GM12878 (cell line): Measurements from ENCODE around the gene HIVEP1. TPM values are rescaled to one million over a fixed set of nuclear protein-coding genes. Genes with fewer than 3 reads are reported as not detected.
A peak's percentile ranks its signal among the peaks of the same experiment; 100 is the strongest.

Experiments
- ATAC-seq: fragments of 200-7000 bp; cut with Tn5 transposase; 3 replicates; pipeline ENCODE4 v1.9.1; 2020; ENCODE audit warnings: mild to moderate bottlenecking, moderate library complexity
- BruUV-seq: library from RNA; stranded (reverse); fragments of 400-500 nt; replicated peaks from 2 replicates; lab custom pipeline; 2021; lab: Mats Ljungman, UMichigan
- CTCF ChIA-PET: fragments of 300-600 bp; sonication (Branson Sonifier 250); formaldehyde crosslinking; extraction: SDS; loops from one replicate; lab custom pipeline; 2021; ENCODE audit warnings: inconsistent platforms; lab: Yijun Ruan, JAX
- POLR2A ChIA-PET: fragments of 350-600 bp; formaldehyde crosslinking; extraction: SDS; loops from one replicate; lab custom pipeline; 2021; ENCODE audit warnings: inconsistent platforms; lab: Charles Lee
- RAD21 ChIA-PET: fragments of 300-600 bp; sonication (Branson Sonifier 250); formaldehyde crosslinking; loops from one replicate; lab custom pipeline; 2023; ENCODE audit warnings: antibody characterized with exemption; ENCODE audit not compliant: unreplicated experiment; lab: Charles Lee
- SMC1A ChIA-PET: fragments of 300-600 bp; sonication (Branson Sonifier 250); formaldehyde crosslinking; loops from one replicate; lab custom pipeline; 2023; ENCODE audit not compliant: unreplicated experiment, uncharacterized antibody; lab: Charles Lee
- DNase-seq: peaks from one replicate; pipeline ENCODE4 v3.0.0-alpha.2; 2011; ENCODE audit warnings: low read depth, low spot score
- FAIRE-seq: peaks from 3 replicates; lab custom pipeline; 2011; peaks lifted over from hg19 to GRCh38; lab: Jason Lieb, UNC
- H2AFZ ChIP-seq: 2 replicates; pipeline ENCODE4 v1.6.0; 2011; ENCODE audit warnings: low read depth, low read length, control low read depth; ENCODE audit not compliant: control insufficient read depth
- H3K27ac ChIP-seq: 2 replicates; pipeline ENCODE4 v1.5.1; 2011; ENCODE audit warnings: control low read depth; ENCODE audit not compliant: control insufficient read depth, insufficient read depth
- H3K27me3 ChIP-seq, 2 experiments: replicated peaks in 1 of 2; 2 replicates each; pipeline versions ENCODE4 v1.6.0 to v1.6.1; 2011; ENCODE audit warnings: low read length in 1 of 2; ENCODE audit not compliant: control insufficient read depth in 2 of 2, insufficient read depth in 2 of 2
- H3K36me3 ChIP-seq, 2 experiments: 2 replicates each; pipeline ENCODE4 v1.5.1; 2011; ENCODE audit warnings: low read length in 1 of 2; ENCODE audit not compliant: control insufficient read depth in 2 of 2, insufficient read depth in 2 of 2
- H3K4me1 ChIP-seq: 2 replicates; pipeline ENCODE4 v1.6.1; 2011; ENCODE audit warnings: mild to moderate bottlenecking, low read length, moderate library complexity, mixed read lengths; ENCODE audit not compliant: control insufficient read depth, insufficient read depth
- H3K4me2 ChIP-seq: 2 replicates; pipeline ENCODE4 v1.6.0; 2011; ENCODE audit warnings: control low read depth; ENCODE audit not compliant: control insufficient read depth, insufficient read depth
- H3K4me3 ChIP-seq: fragments of 200-600 bp; sonication (generic); 2 replicates; pipeline ENCODE4 v1.5.1; 2016
- H3K79me2 ChIP-seq: 2 replicates; pipeline ENCODE4 v1.6.0; 2011; ENCODE audit warnings: low read length; ENCODE audit not compliant: control insufficient read depth, insufficient read depth
- H3K9ac ChIP-seq: 2 replicates; pipeline ENCODE4 v1.8.0; 2011; ENCODE audit warnings: low read length, control low read depth, mixed read lengths; ENCODE audit not compliant: control insufficient read depth, insufficient read depth
- H3K9me3 ChIP-seq: replicated peaks from 3 replicates; pipeline ENCODE4 v1.5.1; 2011; ENCODE audit warnings: mild to moderate bottlenecking, low read length; ENCODE audit not compliant: control insufficient read depth, insufficient read depth
- H4K20me1 ChIP-seq: 2 replicates; pipeline ENCODE4 v1.6.0; 2011; ENCODE audit not compliant: control insufficient read depth, insufficient read depth
- ATF7 ChIP-seq: fragments of 450-650 bp; IDR thresholded peaks from 2 replicates; pipeline ENCODE4 v1.6.1; 2016; ENCODE audit warnings: low read depth, mild to moderate bottlenecking
- EGR1 ChIP-seq, 2 experiments: IDR thresholded peaks; 1 replicate in 1 of 2; 2 replicates in 1 of 2; pipeline ENCODE4 v1.6.1; 2011 to 2012; ENCODE audit warnings: low read depth in 2 of 2, low read length in 2 of 2, borderline replicate concordance in 1 of 2, mild to moderate bottlenecking in 1 of 2, moderate library complexity in 1 of 2
- IKZF1 ChIP-seq: fragments of 450-650 bp; conservative IDR thresholded peaks from 2 replicates; pipeline ENCODE4 v1.6.1; 2017; ENCODE audit warnings: antibody characterized with exemption, mild to moderate bottlenecking
- NFIC ChIP-seq: IDR thresholded peaks from 2 replicates; pipeline ENCODE4 v1.6.1; 2012; ENCODE audit warnings: low read depth, mild to moderate bottlenecking, inconsistent platforms, low read length, moderate library complexity
- RUNX3 ChIP-seq: IDR thresholded peaks from 2 replicates; pipeline ENCODE4 v1.6.1; 2012; ENCODE audit warnings: low read length, inconsistent platforms
- SREBF2 ChIP-seq: IDR thresholded peaks from 2 replicates; pipeline ENCODE4 v1.6.1; 2012; ENCODE audit warnings: mild to moderate bottlenecking, low read length
- SUZ12 ChIP-seq: fragments of 200-600 bp; sonication (generic); IDR thresholded peaks from one replicate; pipeline ENCODE4 v1.6.1; 2018; ENCODE audit warnings: antibody characterized with exemption, mild to moderate bottlenecking; ENCODE audit not compliant: unreplicated experiment
- TCF7 ChIP-seq: IDR thresholded peaks from 2 replicates; pipeline ENCODE4 v1.6.1; 2014; ENCODE audit warnings: antibody characterized with exemption, borderline replicate concordance
- YY1 ChIP-seq: IDR thresholded peaks from 2 replicates; pipeline ENCODE4 v1.6.1; 2011; ENCODE audit warnings: low read depth, mild to moderate bottlenecking, low read length
- ZNF274 ChIP-seq: IDR thresholded peaks from one replicate; pipeline ENCODE4 v1.8.0; 2011; ENCODE audit not compliant: insufficient read length, insufficient read depth
- WGBS: methylation state at CpG from one replicate; pipeline ENCODE4 v1.1.6; 2016; ENCODE audit warnings: low lambda C conversion rate; ENCODE audit not compliant: insufficient replicate concordance, insufficient coverage; ENCODE audit errors: missing lambda C conversion rate; 5-methylcytosine and 5-hydroxymethylcytosine counted together
- in situ Hi-C: fragments of 300-500 bp; cut with MboI; formaldehyde crosslinking; loops from 9 replicates; pipeline ENCODE4 v1.14.3; 2018; ENCODE audit warnings: mixed read lengths
- intact Hi-C: fragments of 100-400 bp; cut with micrococcal nuclease; formaldehyde crosslinking; loops from one replicate; pipeline ENCODE4 v1.14.2; 2022; ENCODE audit not compliant: unreplicated experiment
- polyA plus RNA-seq, 11 experiments: library from polyadenylated mRNA; depleted of rRNA in 4 of 11; unstranded in 6 of 11; stranded (reverse) in 5 of 11; fragments of >200 nt; fragmentation: Nextera tagmentation in 4 of 11; fragmentation: Illumina TruSeq in 1 of 11; extraction: Ambion mirVana in 4 of 11; extraction: Trizol in 1 of 11; gene quantifications; 1 replicate in 1 of 11; 2 replicates in 10 of 11; pipeline versions ENCODE4 v1.2.1 to v1.2.3, GENCODE V29; 2011 to 2016; ENCODE audit warnings: inconsistent platforms in 2 of 11, missing spikeins in 2 of 11, low read depth in 1 of 11
- total RNA-seq, 4 experiments: library from RNA; depleted of rRNA in 3 of 4; stranded (reverse); fragments of >200 nt in 3 of 4; fragmentation: Illumina TruSeq in 1 of 4; extraction: Trizol in 1 of 4; gene quantifications; 2 replicates each; pipeline versions ENCODE4 v1.2.1 to v1.2.3, GENCODE V29; 2013 to 2021
- TF ChIP-seq, protein P1 (sequence below): fragments of 150-350 bp; IDR thresholded peaks from 2 replicates; pipeline ENCODE4 v1.6.1; 2016; ENCODE audit warnings: low read depth, low read length

The HIVEP1 gene
- total and polyA plus RNA-seq, 10 of the 15 experiments (the other 5 are each of a cell fraction or from before 2014, with no cell fraction given) = 4.3 to 37.5 (median 21.6) TPM

DNA sequence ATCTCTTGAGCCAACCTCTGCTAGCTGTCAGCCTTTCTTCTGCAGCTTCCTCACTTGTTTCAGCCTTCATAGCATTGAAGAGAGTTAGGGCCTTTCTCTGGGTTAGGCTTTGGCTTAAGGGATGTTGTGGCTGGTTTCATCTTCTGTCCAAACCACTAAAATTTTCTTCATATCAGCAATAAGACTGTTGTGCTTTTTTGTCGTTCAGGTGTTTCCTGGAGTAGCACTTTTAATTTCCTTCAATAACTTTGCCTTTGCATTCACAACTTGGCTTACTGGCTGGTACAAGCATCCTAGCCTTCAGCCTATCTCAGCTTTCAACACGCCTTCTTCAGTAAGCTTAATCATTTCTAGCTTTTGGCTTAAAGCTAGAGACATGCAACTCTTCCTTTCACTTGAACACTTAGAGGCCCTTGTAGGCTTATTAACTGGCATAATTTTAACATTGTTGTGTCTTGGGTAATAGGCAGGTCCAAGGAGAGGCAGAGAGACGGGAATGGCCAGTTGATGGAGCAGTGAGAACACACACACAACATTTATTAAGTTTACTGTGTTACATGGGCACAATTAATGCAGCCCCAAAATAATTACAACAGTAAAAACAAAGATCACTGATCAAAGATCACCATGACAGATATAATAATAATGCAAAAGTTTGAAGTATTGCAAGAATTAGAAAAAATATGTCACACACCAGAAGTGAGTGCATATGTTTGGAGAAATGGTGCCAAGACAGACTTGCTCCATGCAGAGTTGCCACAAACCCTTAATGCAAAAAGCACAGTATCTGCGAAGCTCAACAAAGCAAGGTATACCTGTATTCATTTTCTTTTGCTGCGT, 98.6 kb downstream of the HIVEP1 start:
- Histone ChIP-seq H4K20me1 (no peaks in the 10 kb centered on the region), H3K4me2 (no peak overlapping the region), H3K4me3 (no peak overlapping the region), H3K4me1 (peaks cover 39% of the 10 kb centered on the region), H2AFZ (no peak overlapping the region), H3K79me2 (peaks cover 29% of the 10 kb centered on the region), H3K27me3 (no peaks in the 10 kb centered on the region), H3K27ac (peak overlapping the region; percentile 7; the same call in 1 of the 2 replicates), H3K9me3 (no peaks in the 10 kb centered on the region; the same call in 1 of the 3 replicates), H3K36me3 (no peaks in the 10 kb centered on the region; a peak in 1 of 4 replicates), H3K9ac (no peak overlapping the region)
- SMC1A ChIA-PET = interaction anchor here (0.9 to 8.3 kb wide), 15 partner anchors 8 to 181 kb away, joined by 3 to 56 read pairs (median 3); no protein-coding TSS in a partner anchor
- no TSS peak for BruUV-seq
- in situ Hi-C loops (no loop called here), intact Hi-C loops (loop anchor here (10.0 kb wide), 1 partner anchor 244 kb away; no protein-coding TSS in a partner anchor)
- no peak for ATAC-seq
- RAD21 ChIA-PET = interaction anchor here (0.9 to 1.4 kb wide), 5 partner anchors 9 to 180 kb away, joined by 3 to 6 read pairs (median 3); partner anchors contain the start of gene EDN1
- no peak for FAIRE-seq
- CTCF ChIA-PET = interaction anchor here (0.9 to 1.7 kb wide), 4 partner anchors 9 to 379 kb away, joined by 3 to 5 read pairs (median 4); no protein-coding TSS in a partner anchor
- POLR2A ChIA-PET = interaction anchor here (1.1 to 1.7 kb wide), 6 partner anchors 8 to 49 kb away, joined by 3 to 5 read pairs (median 3); no protein-coding TSS in a partner anchor
- 61% methylated on average over 5 of the region's 5 CpGs for WGBS
- TF ChIP-seq EGR1 (IDR thresholded peaks at IDR 0.05; ENCODE audit: borderline replicate concordance in 1 of 2, low read depth in 2 of 2, low read length in 2 of 2) (no peak), RUNX3 (0 out of 2 replicates have a peak, but pooled peaks have one; percentile 19)
- no peak for DNase-seq

DNA sequence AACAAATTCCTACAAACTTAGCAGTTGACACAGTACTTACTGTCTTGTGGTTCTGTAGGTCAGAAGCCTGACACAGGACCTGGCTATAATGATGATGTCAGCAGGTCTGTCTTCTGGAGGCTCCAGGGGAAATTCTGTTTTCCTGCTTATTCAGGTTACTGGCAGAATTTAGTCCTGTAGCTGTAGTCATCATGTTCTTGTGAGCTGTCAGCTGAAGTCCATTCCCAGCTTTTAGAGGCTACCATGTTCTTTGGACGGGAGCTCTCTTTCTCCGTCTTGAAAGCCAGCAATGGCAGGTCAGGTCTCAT, 99.2 kb downstream of the HIVEP1 start:
- intact Hi-C loops = loop anchor here (10.0 kb wide), 1 partner anchor 243 kb away; no protein-coding TSS in a partner anchor
- TF ChIP-seq ATF7 (no peak), RUNX3 (no peak), TCF7 (no peak), SREBF2 (no peak), IKZF1 (no peak), ZNF274 (no peak), SUZ12 (no peak), YY1 (no peak), NFIC (no peak)
- TF ChIP-seq, protein P1, sequence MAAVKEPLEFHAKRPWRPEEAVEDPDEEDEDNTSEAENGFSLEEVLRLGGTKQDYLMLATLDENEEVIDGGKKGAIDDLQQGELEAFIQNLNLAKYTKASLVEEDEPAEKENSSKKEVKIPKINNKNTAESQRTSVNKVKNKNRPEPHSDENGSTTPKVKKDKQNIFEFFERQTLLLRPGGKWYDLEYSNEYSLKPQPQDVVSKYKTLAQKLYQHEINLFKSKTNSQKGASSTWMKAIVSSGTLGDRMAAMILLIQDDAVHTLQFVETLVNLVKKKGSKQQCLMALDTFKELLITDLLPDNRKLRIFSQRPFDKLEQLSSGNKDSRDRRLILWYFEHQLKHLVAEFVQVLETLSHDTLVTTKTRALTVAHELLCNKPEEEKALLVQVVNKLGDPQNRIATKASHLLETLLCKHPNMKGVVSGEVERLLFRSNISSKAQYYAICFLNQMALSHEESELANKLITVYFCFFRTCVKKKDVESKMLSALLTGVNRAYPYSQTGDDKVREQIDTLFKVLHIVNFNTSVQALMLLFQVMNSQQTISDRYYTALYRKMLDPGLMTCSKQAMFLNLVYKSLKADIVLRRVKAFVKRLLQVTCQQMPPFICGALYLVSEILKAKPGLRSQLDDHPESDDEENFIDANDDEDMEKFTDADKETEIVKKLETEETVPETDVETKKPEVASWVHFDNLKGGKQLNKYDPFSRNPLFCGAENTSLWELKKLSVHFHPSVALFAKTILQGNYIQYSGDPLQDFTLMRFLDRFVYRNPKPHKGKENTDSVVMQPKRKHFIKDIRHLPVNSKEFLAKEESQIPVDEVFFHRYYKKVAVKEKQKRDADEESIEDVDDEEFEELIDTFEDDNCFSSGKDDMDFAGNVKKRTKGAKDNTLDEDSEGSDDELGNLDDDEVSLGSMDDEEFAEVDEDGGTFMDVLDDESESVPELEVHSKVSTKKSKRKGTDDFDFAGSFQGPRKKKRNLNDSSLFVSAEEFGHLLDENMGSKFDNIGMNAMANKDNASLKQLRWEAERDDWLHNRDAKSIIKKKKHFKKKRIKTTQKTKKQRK = no peak

More for the DNA sequence above, 99.2 kb downstream of the HIVEP1 start:
- SMC1A ChIA-PET = interaction anchor here (0.6 to 8.3 kb wide), 16 partner anchors 9 to 180 kb away, joined by 3 to 56 read pairs (median 4); no protein-coding TSS in a partner anchor
- BruUV-seq = no TSS peak
- WGBS = 81% methylated on average over 2 of the region's 2 CpGs
- no peaks in the 10 kb centered on the region for H4K20me1 ChIP-seq
- in situ Hi-C loops = no loop called here
- DNase-seq (no peak), FAIRE-seq (no peak), ATAC-seq (no peak)
- peaks cover 44% of the 10 kb centered on the region for H3K4me1 ChIP-seq
- H3K27ac ChIP-seq = no peak overlapping the region
- H3K4me3 ChIP-seq = no peak overlapping the region
- RAD21 ChIA-PET = interaction anchor here (0.9 to 1.4 kb wide), 4 partner anchors 10 to 390 kb away, joined by 3 to 5 read pairs (median 3); no protein-coding TSS in a partner anchor
- no peak overlapping the region for H3K9ac ChIP-seq
- H2AFZ ChIP-seq = no peak overlapping the region
- no peaks in the 10 kb centered on the region; a peak in 1 of 4 replicates for H3K36me3 ChIP-seq
- peaks cover 31% of the 10 kb centered on the region for H3K79me2 ChIP-seq
- H3K9me3 ChIP-seq = no peaks in the 10 kb centered on the region; the same call in 1 of the 3 replicates
- H3K27me3 ChIP-seq = no peaks in the 10 kb centered on the region
- POLR2A ChIA-PET = interaction anchor here (0.5 to 1.7 kb wide), 5 partner anchors 9 to 319 kb away, joined by 3 to 5 read pairs (median 4); no protein-coding TSS in a partner anchor
- no peak overlapping the region for H3K4me2 ChIP-seq
- CTCF ChIA-PET = interaction anchor here (0.7 to 1.7 kb wide), 7 partner anchors 8 to 456 kb away, joined by 3 to 5 read pairs (median 4); no protein-coding TSS in a partner anchor
